Retinal pigment epithelial cell (primary cell): Measurements from ENCODE around the gene DNAJC9.

Experiments
- DNase-seq: peaks from one replicate; pipeline ENCODE4 v3.0.0-alpha.2; 2010; ENCODE audit warnings: low read depth
- H3K4me3 ChIP-seq: 2 replicates; pipeline ENCODE4 v1.5.1; 2011; ENCODE audit warnings: mild to moderate bottlenecking, low read length, control low read depth, moderate library complexity
- CTCF ChIP-seq: conservative IDR thresholded peaks from 2 replicates; pipeline ENCODE4 v1.5.1; 2011; ENCODE audit warnings: low read depth, low read length, control low read depth, inconsistent platforms

DNAJC9 gene

GRCh38 chr10:73251683-73252444 lies 4.8 kb upstream of the DNAJC9 start:
- DNase-seq = no peak
- TF ChIP-seq CTCF = no peak
- peak overlapping the region; percentile 99 for H3K4me3 ChIP-seq

- DNase-seq = no peak
- H3K4me3 ChIP-seq = no peak overlapping the region
Observed at GRCh38 chr10:73248259-73248724, 1.2 kb upstream of the DNAJC9 start.

GRCh38 chr10:73247509-73248258 lies 629 bp upstream of the DNAJC9 start:
- DNase-seq = no peak
- TF ChIP-seq CTCF = no peak

More at GRCh38 chr10:73248259-73248724, 1.2 kb upstream of the DNAJC9 start:
- no peak for TF ChIP-seq CTCF

GRCh38 chr10:73246322-73246645 lies 771 bp downstream of the DNAJC9 start:
- no peak for DNase-seq
- TF ChIP-seq CTCF = no peak
- peak overlapping the region; percentile 78 for H3K4me3 ChIP-seq

More at GRCh38 chr10:73247509-73248258, 629 bp upstream of the DNAJC9 start:
- peak overlapping the region; percentile 78 for H3K4me3 ChIP-seq

GRCh38 chr10:73244866-73245477 lies 2.1 kb downstream of the DNAJC9 start:
- H3K4me3 ChIP-seq = peak overlapping the region; percentile 78
- no peak for TF ChIP-seq CTCF
- no peak for DNase-seq

- TF ChIP-seq CTCF = no peak
- no peak for DNase-seq
- no peak overlapping the region for H3K4me3 ChIP-seq
Observed at GRCh38 chr10:73239908-73240307, 7.1 kb downstream of the DNAJC9 start.
